OCI-M2 (cell line): ENCODE results near the gene C3AR1.
"Not testable (repeated sequence)": the region's sequence is repeated elsewhere in the genome, so short reads cannot be mapped to it uniquely, and the experiment has no call there.

Source experiments
- DNase-seq: peaks from one replicate; lab custom pipeline; 2025; ENCODE audit not compliant: unreplicated experiment; lab: John Stamatoyannopoulos, UW

C3AR1 gene

GRCh38 chr12:8065991-8066594, at the start of gene C3AR1:
Gene C3AR1, minus strand, starts transcription at chr12:8066359. Its CDS starts 6,174 bp downstream, at chr12:8060185.
- DNase-seq: no peak

- not testable (repeated sequence) for DNase-seq
These were observed 47.0 kb upstream of the C3AR1 start for GRCh38 chr12:8113117-8113516.

- DNase-seq: peak; percentile 36
These were observed 42.7 kb upstream of the C3AR1 start for GRCh38 chr12:8108808-8109398.

- DNase-seq: no peak
These were observed 33.1 kb upstream of the C3AR1 start for GRCh38 chr12:8099235-8099634.

GRCh38 chr12:8096281-8096915, 30.2 kb upstream of the C3AR1 start:
- DNase-seq: no peak

- DNase-seq: no peak
These were observed 27.1 kb upstream of the C3AR1 start for GRCh38 chr12:8093291-8093690.

GRCh38 chr12:8089716-8090115, 23.6 kb upstream of the C3AR1 start:
- no peak for DNase-seq

GRCh38 chr12:8089277-8089676, 23.1 kb upstream of the C3AR1 start:
- not testable (repeated sequence) for DNase-seq

- no peak for DNase-seq
These were observed 22.4 kb upstream of the C3AR1 start for GRCh38 chr12:8088574-8088973.

GRCh38 chr12:8087666-8088065, 21.5 kb upstream of the C3AR1 start:
- no peak for DNase-seq

- not testable (repeated sequence) for DNase-seq
These were observed 18.2 kb upstream of the C3AR1 start for GRCh38 chr12:8084351-8084750.

- no peak for DNase-seq
These were observed 16.6 kb upstream of the C3AR1 start for GRCh38 chr12:8082808-8083100.

- DNase-seq: no peak
These were observed 15.2 kb upstream of the C3AR1 start for GRCh38 chr12:8081251-8081920.

GRCh38 chr12:8080120-8080519, 14.0 kb upstream of the C3AR1 start:
- no peak for DNase-seq

- no peak for DNase-seq
These were observed 12.8 kb upstream of the C3AR1 start for GRCh38 chr12:8078916-8079315.

GRCh38 chr12:8078398-8078797, 12.2 kb upstream of the C3AR1 start:
- DNase-seq: no peak

- DNase-seq: no peak
These were observed 11.0 kb upstream of the C3AR1 start for GRCh38 chr12:8077207-8077606.

GRCh38 chr12:8076366-8076765, 10.2 kb upstream of the C3AR1 start:
- no peak for DNase-seq

GRCh38 chr12:8075935-8076334, 9.8 kb upstream of the C3AR1 start:
- DNase-seq: no peak

GRCh38 chr12:8071820-8072219, 5.7 kb upstream of the C3AR1 start:
- not testable (repeated sequence) for DNase-seq

- DNase-seq: no peak
These were observed 3.4 kb upstream of the C3AR1 start for GRCh38 chr12:8069582-8069981.

GRCh38 chr12:8064131-8064530, 2.0 kb downstream of the C3AR1 start:
- DNase-seq: no peak
